A549 (cell line): ENCODE measurements around the gene MED27. TPM values are rescaled to one million over a fixed set of nuclear protein-coding genes. Genes with fewer than 3 reads are reported as not detected.

ENCODE experiments used
- ATAC-seq, 2 experiments: fragments of 200-7000 bp in 1 of 2; fragments of >200 bp in 1 of 2; cut with Nextera tagmentation in 1 of 2; cut with Tn5 transposase in 1 of 2; 3 replicates each; pipeline versions ENCODE4 v1.8.0 to v1.9.1; 2018 to 2020; ENCODE audit warnings: mild to moderate bottlenecking in 1 of 2, moderate library complexity in 1 of 2
- CTCF ChIA-PET: fragments of 300-600 bp; sonication (Branson Sonifier 250); formaldehyde crosslinking; extraction: SDS; loops from one replicate; lab custom pipeline; 2021; ENCODE audit warnings: antibody characterized with exemption, inconsistent platforms; lab: Yijun Ruan, JAX
- POLR2A ChIA-PET: fragments of 350-600 bp; formaldehyde crosslinking; extraction: SDS; loops from one replicate; lab custom pipeline; 2021; ENCODE audit warnings: antibody characterized with exemption, inconsistent platforms; lab: Yijun Ruan, JAX
- DNase-seq, 2 experiments: peaks; one replicate each; pipeline versions ENCODE4 v3.0.0 to v3.0.0-alpha.2; 2011 to 2016; ENCODE audit warnings: low read depth in 1 of 2, low spot score in 1 of 2
- FAIRE-seq: peaks from 2 replicates; lab custom pipeline; 2011; peaks lifted over from hg19 to GRCh38; lab: Jason Lieb, UNC
- H3K27ac ChIP-seq, 2 experiments: fragments of >200 bp; sonication (Bioruptor Twin); formaldehyde crosslinking; 3 replicates each; pipeline ENCODE4 v1.5.1; 2016 to 2017
- H3K4me1 ChIP-seq: fragments of >200 bp; sonication (Bioruptor Twin); formaldehyde crosslinking; 3 replicates; pipeline ENCODE4 v1.6.1; 2016
- H3K4me2 ChIP-seq: fragments of >200 bp; sonication (Bioruptor Twin); formaldehyde crosslinking; 3 replicates; pipeline ENCODE4 v1.6.1; 2016
- H3K4me3 ChIP-seq: fragments of >200 bp; sonication (Bioruptor Twin); formaldehyde crosslinking; 3 replicates; pipeline ENCODE4 v1.5.1; 2016
- H3K9me3 ChIP-seq: fragments of >200 bp; sonication (Bioruptor Twin); formaldehyde crosslinking; 3 replicates; pipeline ENCODE4 v1.6.1; 2016
- EHMT2 ChIP-seq: fragments of 200-600 bp; sonication (generic); IDR thresholded peaks from 2 replicates; pipeline ENCODE4 v1.6.1; 2016; ENCODE audit warnings: antibody characterized with exemption, low read depth, mild to moderate bottlenecking, moderate library complexity
- EP300 ChIP-seq, 2 experiments: fragments of >200 bp; sonication (Bioruptor Twin); formaldehyde crosslinking; IDR thresholded peaks; 2 replicates in 1 of 2; 3 replicates in 1 of 2; pipeline ENCODE4 v1.6.1; 2016 to 2017
- FOSL2 ChIP-seq, 2 experiments: fragments of 450-650 bp in 1 of 2; fragments of >200 bp in 1 of 2; sonication (Bioruptor Twin) in 1 of 2; formaldehyde crosslinking; IDR thresholded peaks; 2 replicates each; pipeline versions ENCODE4 v1.5.0 to v1.6.1; 2016 to 2020; ENCODE audit warnings: mild to moderate bottlenecking in 1 of 2, moderate library complexity in 1 of 2
- GATA3 ChIP-seq: IDR thresholded peaks from 2 replicates; pipeline ENCODE4 v1.6.1; 2012; ENCODE audit warnings: borderline replicate concordance
- KDM1A ChIP-seq: fragments of 200-600 bp; sonication (generic); IDR thresholded peaks from 2 replicates; pipeline ENCODE4 v1.6.1; 2016; ENCODE audit warnings: low read depth, mild to moderate bottlenecking
- MAFK ChIP-seq: fragments of 450-650 bp; IDR thresholded peaks from 2 replicates; pipeline ENCODE4 v1.6.1; 2014; ENCODE audit not compliant: partially characterized antibody
- NFE2L2 ChIP-seq: fragments of 150-350 bp; conservative IDR thresholded peaks from 2 replicates; pipeline ENCODE4 v1.6.1; 2014; ENCODE audit warnings: low read length
- NR3C1 ChIP-seq: fragments of >200 bp; sonication (Bioruptor Twin); formaldehyde crosslinking; IDR thresholded peaks from 3 replicates; pipeline ENCODE4 v1.6.1; 2017
- PHF8 ChIP-seq: fragments of 200-600 bp; sonication (generic); IDR thresholded peaks from 2 replicates; pipeline ENCODE4 v1.6.1; 2016; ENCODE audit warnings: low read depth, mild to moderate bottlenecking, antibody characterized with exemption, moderate library complexity, borderline replicate concordance
- POLR2A ChIP-seq: IDR thresholded peaks from 2 replicates; pipeline ENCODE4 v1.6.1; 2012; ENCODE audit warnings: mild to moderate bottlenecking, low read length
- RFX5 ChIP-seq: fragments of 450-650 bp; IDR thresholded peaks from 2 replicates; pipeline ENCODE4 v1.7.1; 2014; ENCODE audit warnings: antibody characterized with exemption, mild to moderate bottlenecking, moderate library complexity
- RNF2 ChIP-seq: fragments of 200-600 bp; sonication (generic); IDR thresholded peaks from 2 replicates; pipeline ENCODE4 v1.6.1; 2016; ENCODE audit warnings: low read depth, mild to moderate bottlenecking, antibody characterized with exemption, moderate library complexity, borderline replicate concordance
- SREBF2 ChIP-seq: fragments of 450-650 bp; IDR thresholded peaks from 2 replicates; pipeline ENCODE4 v1.6.1; 2014; ENCODE audit warnings: mild to moderate bottlenecking, moderate library complexity
- TFCP2L1 ChIP-seq: fragments of 250-450 bp; sonication (Bioruptor Pico); IDR thresholded peaks from 2 replicates; pipeline ENCODE4 v1.5.0; 2021; ENCODE audit warnings: mild to moderate bottlenecking
- TP53 ChIP-seq: fragments of 250-450 bp; sonication (Bioruptor Pico); IDR thresholded peaks from 2 replicates; pipeline ENCODE4 v1.5.0; 2021; ENCODE audit warnings: mild to moderate bottlenecking, moderate library complexity
- WGBS: methylation state at CpG from one replicate; pipeline ENCODE4 v1.1.6; 2017; ENCODE audit errors: missing lambda C conversion rate; 5-methylcytosine and 5-hydroxymethylcytosine counted together
- polyA plus RNA-seq, 4 experiments: library from polyadenylated mRNA; depleted of rRNA in 3 of 4; stranded (reverse); fragments of >200 nt; fragmentation: RNase III in 1 of 4; extraction: RNeasy Plus Mini Kit Qiagen cat#74134 plus additional on column Dnase treatment in 1 of 4; gene quantifications; 2 replicates in 3 of 4; 3 replicates in 1 of 4; pipeline ENCODE4 v1.2.3, GENCODE V29; 2011 to 2017
- TF ChIP-seq, protein P1 (sequence below): fragments of 150-350 bp; IDR thresholded peaks from 2 replicates; pipeline ENCODE4 v1.6.1; 2014; ENCODE audit warnings: low read depth, mild to moderate bottlenecking, low read length
- TF ChIP-seq, protein P2 (sequence below): fragments of 450-650 bp; IDR thresholded peaks from 2 replicates; pipeline ENCODE4 v1.6.1; 2014; ENCODE audit warnings: antibody characterized with exemption

Gene MED27
- polyA plus RNA-seq, 2 of the 4 experiments (the other 2 are of a cell fraction), result 24.2 to 37.8 TPM

GRCh38 chr9:131836021-131836420, 243.6 kb downstream of the MED27 start (continued):
- no peak for TF ChIP-seq TFCP2L1 (CRISPR knock-in tag)
- no peak for TF ChIP-seq KDM1A

DNA sequence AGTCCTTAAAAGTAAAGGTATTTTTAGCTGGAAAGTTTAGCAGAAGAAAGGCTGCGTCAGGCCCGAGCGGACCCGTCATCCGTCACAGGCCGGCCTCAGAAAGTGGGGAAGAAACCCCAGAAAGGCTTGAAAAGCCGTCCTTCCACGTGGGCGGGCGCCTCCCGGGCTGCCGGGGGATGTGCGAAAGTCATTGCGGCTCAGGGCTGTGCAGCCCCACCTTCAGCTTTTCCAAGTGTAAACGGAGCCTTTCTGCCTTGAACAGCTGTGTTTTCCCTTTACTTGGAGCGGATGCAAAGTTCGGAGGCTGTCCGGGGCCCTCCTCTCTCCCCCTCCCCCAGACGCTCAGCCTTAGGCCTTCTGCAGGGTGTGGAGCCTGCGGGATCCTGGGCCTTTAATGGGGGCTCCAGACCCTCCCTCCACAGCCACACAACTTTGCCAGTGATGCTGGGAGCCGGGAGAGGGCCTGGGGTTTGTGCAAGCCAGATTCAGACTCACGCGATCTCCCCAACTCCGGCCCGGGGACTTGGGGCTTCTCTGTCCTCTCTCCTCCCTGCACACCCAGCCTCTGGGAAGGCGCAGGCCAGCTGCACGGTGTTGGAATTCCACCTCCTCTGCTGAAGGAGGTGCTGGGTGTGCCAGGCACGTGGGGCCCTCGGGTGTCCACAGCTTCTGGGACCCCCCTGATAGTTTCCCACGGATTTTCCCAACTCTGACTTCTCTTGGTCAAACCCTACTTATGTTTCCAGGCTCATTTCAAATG, 244.3 kb downstream of the MED27 start:
- CTCF ChIA-PET, result interaction anchor here (0.6 to 1.7 kb wide), 4 partner anchors 9 to 401 kb away, joined by 3 to 4 read pairs (median 4); no protein-coding TSS in a partner anchor
- FAIRE-seq, result no peak
- H3K4me2 ChIP-seq, result no peak overlapping the region
- TF ChIP-seq POLR2A (no peak), MAFK (no peak), NFE2L2 (no peak), RNF2 (no peak), TP53 (CRISPR knock-in tag) (no peak), EP300 (IDR thresholded peaks at IDR 0.05) (no peak), EHMT2 (no peak), NR3C1 (no peak), PHF8 (no peak)
- TF ChIP-seq, protein P1, sequence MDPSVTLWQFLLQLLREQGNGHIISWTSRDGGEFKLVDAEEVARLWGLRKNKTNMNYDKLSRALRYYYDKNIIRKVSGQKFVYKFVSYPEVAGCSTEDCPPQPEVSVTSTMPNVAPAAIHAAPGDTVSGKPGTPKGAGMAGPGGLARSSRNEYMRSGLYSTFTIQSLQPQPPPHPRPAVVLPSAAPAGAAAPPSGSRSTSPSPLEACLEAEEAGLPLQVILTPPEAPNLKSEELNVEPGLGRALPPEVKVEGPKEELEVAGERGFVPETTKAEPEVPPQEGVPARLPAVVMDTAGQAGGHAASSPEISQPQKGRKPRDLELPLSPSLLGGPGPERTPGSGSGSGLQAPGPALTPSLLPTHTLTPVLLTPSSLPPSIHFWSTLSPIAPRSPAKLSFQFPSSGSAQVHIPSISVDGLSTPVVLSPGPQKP, result no peak
- TF ChIP-seq, all 56 proteins: peak for 0
- 73% methylated on average over 24 of the region's 30 CpGs for WGBS
- POLR2A ChIA-PET, result no interaction called here
- ATAC-seq (no peak), DNase-seq (no peak)
- Histone ChIP-seq H3K4me1 (no peaks in the 10 kb centered on the region), H3K27ac (no peak overlapping the region), H3K9me3 (peaks cover 5% of the 10 kb centered on the region; the same call in 1 of the 3 replicates), H3K4me3 (no peak overlapping the region)

GRCh38 chr9:131834721-131835120, 244.9 kb downstream of the MED27 start:
- ChIA-PET POLR2A (no interaction called here), CTCF (interaction anchor here (0.6 to 1.5 kb wide), 3 partner anchors 9 to 77 kb away, joined by 3 to 4 read pairs (median 3); no protein-coding TSS in a partner anchor)
- Histone ChIP-seq H3K27ac (no peak overlapping the region), H3K4me1 (no peaks in the 10 kb centered on the region), H3K4me2 (no peak overlapping the region), H3K4me3 (no peak overlapping the region), H3K9me3 (peaks cover 5% of the 10 kb centered on the region; the same call in 1 of the 3 replicates)
- FAIRE-seq, result no peak
- no peak for ATAC-seq
- DNase-seq, result no peak
- no peak for TF ChIP-seq SREBF2
- no peak for TF ChIP-seq MAFK
- TF ChIP-seq, protein P2, sequence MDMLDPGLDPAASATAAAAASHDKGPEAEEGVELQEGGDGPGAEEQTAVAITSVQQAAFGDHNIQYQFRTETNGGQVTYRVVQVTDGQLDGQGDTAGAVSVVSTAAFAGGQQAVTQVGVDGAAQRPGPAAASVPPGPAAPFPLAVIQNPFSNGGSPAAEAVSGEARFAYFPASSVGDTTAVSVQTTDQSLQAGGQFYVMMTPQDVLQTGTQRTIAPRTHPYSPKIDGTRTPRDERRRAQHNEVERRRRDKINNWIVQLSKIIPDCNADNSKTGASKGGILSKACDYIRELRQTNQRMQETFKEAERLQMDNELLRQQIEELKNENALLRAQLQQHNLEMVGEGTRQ, result no peak
- TF ChIP-seq NR3C1, result no peak
- no peak for TF ChIP-seq GATA3
- 65% methylated on average over 12 of the region's 15 CpGs for WGBS

GRCh38 chr9:131833906-131834305, 245.8 kb downstream of the MED27 start:
- no peaks in the 10 kb centered on the region for H3K4me1 ChIP-seq
- WGBS, result 17% methylated on average over 1 of the region's 2 CpGs
- no peak overlapping the region for H3K4me2 ChIP-seq
- H3K9me3 ChIP-seq, result peaks cover 5% of the 10 kb centered on the region; the same call in 1 of the 3 replicates
- ChIA-PET POLR2A (no interaction called here), CTCF (interaction anchor here (1.4 kb wide), 1 partner anchor 10 kb away, joined by 3 read pairs; no protein-coding TSS in a partner anchor)
- ATAC-seq, result no peak
- no peak for FAIRE-seq
- TF ChIP-seq RFX5 (no peak), POLR2A (no peak), FOSL2 (IDR thresholded peaks at IDR 0.05) (no peak), FOSL2 (CRISPR knock-in tag; IDR thresholded peaks at IDR 0.05) (0 out of 2 replicates have a peak, but pooled peaks have one; percentile 5)
- DNase-seq, result no peak
- H3K4me3 ChIP-seq, result no peak overlapping the region
- no peak overlapping the region for H3K27ac ChIP-seq
